Activated naive CD8-positive, alpha-beta T cell treated with anti-CD3 and anti-CD28 coated beads, Interleukin-2, amount 10 ng/mL, durations not matched to agents 7 days and 5 days (primary cell): ENCODE measurements around the gene G0S2. TPM values are rescaled to one million over a fixed set of nuclear protein-coding genes. Genes with fewer than 3 reads are reported as not detected.

Source experiments
- ATAC-seq: fragments of 150-1000 bp; cut with Tn5 transposase; one replicate; pipeline ENCODE4 v1.10.0; 2021; ENCODE audit warnings: low read depth, moderate library complexity
- POLR2A ChIA-PET: fragments of 350-600 bp; sonication (Branson Sonifier 250); formaldehyde crosslinking; loops from one replicate; lab custom pipeline; 2021; ENCODE audit warnings: antibody characterized with exemption; lab: Charles Lee
- DNase-seq: peaks from one replicate; pipeline ENCODE4 v3.0.0; 2021
- H3K27ac Mint-ChIP-seq: one replicate; pipeline ENCODE4 v1.8.0; 2022; ENCODE audit warnings: mild to moderate bottlenecking, mixed read lengths
- H3K27me3 Mint-ChIP-seq: one replicate; pipeline ENCODE4 v1.8.0; 2022; ENCODE audit warnings: mild to moderate bottlenecking, moderate library complexity, mixed read lengths
- H3K36me3 Mint-ChIP-seq: one replicate; pipeline ENCODE4 v1.8.0; 2021; ENCODE audit warnings: mild to moderate bottlenecking, mixed read lengths
- H3K4me1 Mint-ChIP-seq: one replicate; pipeline ENCODE4 v1.8.0; 2021; ENCODE audit warnings: mixed read lengths
- H3K4me3 Mint-ChIP-seq: one replicate; pipeline ENCODE4 v1.8.0; 2022; ENCODE audit warnings: mild to moderate bottlenecking, moderate library complexity, mixed read lengths
- H3K9me3 Mint-ChIP-seq: one replicate; pipeline ENCODE4 v1.8.0; 2021; ENCODE audit warnings: mixed read lengths
- total RNA-seq, 2 experiments: library from RNA; stranded (reverse); gene quantifications; one replicate each; pipeline ENCODE4 v1.2.3, GENCODE V29; 2021

G0S2 gene
- total RNA-seq, 2 experiments from 2014 or later, result 0.37 to 0.47 TPM

GRCh38 chr1:209703834-209704504, 28.8 kb downstream of the G0S2 start:
- DNase-seq (no peak), ATAC-seq (no peak)
- Mint-ChIP-seq H3K36me3 (peaks cover 6% of the 10 kb centered on the region), H3K4me3 (no peak overlapping the region), H3K4me1 (peaks cover 3% of the 10 kb centered on the region), H3K27ac (no peak overlapping the region), H3K9me3 (no peaks in the 10 kb centered on the region), H3K27me3 (no peaks in the 10 kb centered on the region)
- POLR2A ChIA-PET, result interaction anchor here (0.5 kb wide), 1 partner anchor 60 kb away, joined by 3 read pairs; no protein-coding TSS in a partner anchor

- ATAC-seq, result no peak
- Mint-ChIP-seq H3K9me3 (no peaks in the 10 kb centered on the region), H3K4me1 (peaks cover 3% of the 10 kb centered on the region)
Observed at GRCh38 chr1:209704584-209704983, 29.4 kb downstream of the G0S2 start, which contains the start of gene HSD11B1. TSS of gene HSD11B1 (plus strand) at chr1:209704846. CDS start at chr1:209704943, 97 bp downstream.

GRCh38 chr1:209705033-209705598, 29.9 kb downstream of the G0S2 start:
- H3K4me3 Mint-ChIP-seq, result no peak overlapping the region
- peaks cover 6% of the 10 kb centered on the region for H3K36me3 Mint-ChIP-seq
- DNase-seq (no peak), ATAC-seq (no peak)
- POLR2A ChIA-PET, result no interaction called here
- H3K9me3 Mint-ChIP-seq, result no peaks in the 10 kb centered on the region
- H3K27me3 Mint-ChIP-seq, result no peaks in the 10 kb centered on the region
- peaks cover 6% of the 10 kb centered on the region for H3K4me1 Mint-ChIP-seq
- H3K27ac Mint-ChIP-seq, result no peak overlapping the region

More at GRCh38 chr1:209704584-209704983, 29.4 kb downstream of the G0S2 start, which contains the start of gene HSD11B1:
- Mint-ChIP-seq H3K36me3 (peaks cover 6% of the 10 kb centered on the region), H3K27me3 (no peaks in the 10 kb centered on the region), H3K4me3 (no peak within 1 kb of the TSS), H3K27ac (no peak within 1 kb of the TSS)
- POLR2A ChIA-PET, result interaction anchor here (0.5 kb wide), 1 partner anchor 60 kb away, joined by 3 read pairs; no protein-coding TSS in a partner anchor
- DNase-seq, result no peak

GRCh38 chr1:209706622-209707021, 31.4 kb downstream of the G0S2 start:
- peaks cover 2% of the 10 kb centered on the region for H3K36me3 Mint-ChIP-seq
- POLR2A ChIA-PET, result no interaction called here
- H3K4me3 Mint-ChIP-seq, result no peak overlapping the region
- ATAC-seq, result no peak
- H3K27ac Mint-ChIP-seq, result no peak overlapping the region
- peaks cover 6% of the 10 kb centered on the region for H3K4me1 Mint-ChIP-seq
- H3K27me3 Mint-ChIP-seq, result no peaks in the 10 kb centered on the region
- no peaks in the 10 kb centered on the region for H3K9me3 Mint-ChIP-seq
- DNase-seq, result no peak

- H3K4me1 Mint-ChIP-seq, result peaks cover 6% of the 10 kb centered on the region
- no peak overlapping the region for H3K27ac Mint-ChIP-seq
- no peaks in the 10 kb centered on the region for H3K27me3 Mint-ChIP-seq
- no peak overlapping the region for H3K4me3 Mint-ChIP-seq
- H3K36me3 Mint-ChIP-seq, result no peaks in the 10 kb centered on the region
- ATAC-seq, result no peak
- H3K9me3 Mint-ChIP-seq, result no peaks in the 10 kb centered on the region
- no peak for DNase-seq
- POLR2A ChIA-PET, result no interaction called here
Observed at GRCh38 chr1:209707308-209707707, 32.1 kb downstream of the G0S2 start.

GRCh38 chr1:209708297-209708696, 33.1 kb downstream of the G0S2 start:
- no peak overlapping the region for H3K27ac Mint-ChIP-seq
- POLR2A ChIA-PET, result no interaction called here
- H3K36me3 Mint-ChIP-seq, result no peaks in the 10 kb centered on the region
- no peaks in the 10 kb centered on the region for H3K27me3 Mint-ChIP-seq
- peaks cover 6% of the 10 kb centered on the region for H3K4me1 Mint-ChIP-seq
- DNase-seq, result no peak
- no peak overlapping the region for H3K4me3 Mint-ChIP-seq
- no peaks in the 10 kb centered on the region for H3K9me3 Mint-ChIP-seq
- ATAC-seq, result no peak

GRCh38 chr1:209710093-209710492, 34.9 kb downstream of the G0S2 start:
- no peaks in the 10 kb centered on the region for H3K36me3 Mint-ChIP-seq
- POLR2A ChIA-PET, result no interaction called here
- H3K9me3 Mint-ChIP-seq, result no peaks in the 10 kb centered on the region
- DNase-seq (no peak), ATAC-seq (no peak)
- no peak overlapping the region for H3K27ac Mint-ChIP-seq
- H3K4me1 Mint-ChIP-seq, result peaks cover 3% of the 10 kb centered on the region
- H3K27me3 Mint-ChIP-seq, result no peaks in the 10 kb centered on the region
- H3K4me3 Mint-ChIP-seq, result no peak overlapping the region

- no peaks in the 10 kb centered on the region for H3K27me3 Mint-ChIP-seq
- no peaks in the 10 kb centered on the region for H3K9me3 Mint-ChIP-seq
- DNase-seq (no peak), ATAC-seq (no peak)
- peaks cover 3% of the 10 kb centered on the region for H3K4me1 Mint-ChIP-seq
- no peak overlapping the region for H3K4me3 Mint-ChIP-seq
- POLR2A ChIA-PET, result no interaction called here
- no peak overlapping the region for H3K27ac Mint-ChIP-seq
- H3K36me3 Mint-ChIP-seq, result no peaks in the 10 kb centered on the region
Observed at GRCh38 chr1:209710847-209711246, 35.6 kb downstream of the G0S2 start.

GRCh38 chr1:209714338-209714737, 39.1 kb downstream of the G0S2 start:
- Mint-ChIP-seq H3K27me3 (peaks cover 2% of the 10 kb centered on the region), H3K27ac (no peak overlapping the region), H3K4me3 (no peak overlapping the region), H3K4me1 (peaks cover 3% of the 10 kb centered on the region), H3K9me3 (no peaks in the 10 kb centered on the region), H3K36me3 (peaks cover 2% of the 10 kb centered on the region)
- DNase-seq (no peak), ATAC-seq (no peak)
- POLR2A ChIA-PET, result no interaction called here

GRCh38 chr1:209715314-209715713, 40.1 kb downstream of the G0S2 start:
- H3K27ac Mint-ChIP-seq, result no peak overlapping the region
- ATAC-seq, result no peak
- H3K4me1 Mint-ChIP-seq, result no peaks in the 10 kb centered on the region
- H3K36me3 Mint-ChIP-seq, result peaks cover 4% of the 10 kb centered on the region
- POLR2A ChIA-PET, result no interaction called here
- DNase-seq, result no peak
- H3K27me3 Mint-ChIP-seq, result peaks cover 2% of the 10 kb centered on the region
- H3K4me3 Mint-ChIP-seq, result no peak overlapping the region
- no peaks in the 10 kb centered on the region for H3K9me3 Mint-ChIP-seq

- Mint-ChIP-seq H3K9me3 (no peaks in the 10 kb centered on the region), H3K4me1 (no peaks in the 10 kb centered on the region), H3K4me3 (no peak overlapping the region), H3K36me3 (peaks cover 4% of the 10 kb centered on the region), H3K27ac (no peak overlapping the region), H3K27me3 (peaks cover 2% of the 10 kb centered on the region)
- DNase-seq (no peak), ATAC-seq (no peak)
- POLR2A ChIA-PET, result no interaction called here
Observed at GRCh38 chr1:209717818-209718217, 42.6 kb downstream of the G0S2 start.

GRCh38 chr1:209720326-209720725, 45.1 kb downstream of the G0S2 start:
- H3K9me3 Mint-ChIP-seq, result no peaks in the 10 kb centered on the region
- no peak overlapping the region for H3K4me3 Mint-ChIP-seq
- peaks cover 2% of the 10 kb centered on the region for H3K27me3 Mint-ChIP-seq
- H3K27ac Mint-ChIP-seq, result no peak overlapping the region
- POLR2A ChIA-PET, result no interaction called here
- H3K36me3 Mint-ChIP-seq, result peaks cover 4% of the 10 kb centered on the region
- no peak for ATAC-seq
- peaks cover 6% of the 10 kb centered on the region for H3K4me1 Mint-ChIP-seq
- DNase-seq, result no peak

- no peak overlapping the region for H3K27ac Mint-ChIP-seq
- peaks cover 9% of the 10 kb centered on the region for H3K4me1 Mint-ChIP-seq
- H3K27me3 Mint-ChIP-seq, result peaks cover 2% of the 10 kb centered on the region
- ATAC-seq (no peak), DNase-seq (no peak)
- H3K36me3 Mint-ChIP-seq, result peaks cover 4% of the 10 kb centered on the region
- POLR2A ChIA-PET, result interaction anchor here (0.7 kb wide), 1 partner anchor 36 kb away, joined by 3 read pairs; no protein-coding TSS in a partner anchor
- no peaks in the 10 kb centered on the region for H3K9me3 Mint-ChIP-seq
- H3K4me3 Mint-ChIP-seq, result no peak overlapping the region
Observed at GRCh38 chr1:209720826-209721225, 45.6 kb downstream of the G0S2 start.

- ATAC-seq (no peak), DNase-seq (no peak)
- H3K27me3 Mint-ChIP-seq, result no peaks in the 10 kb centered on the region
- no peak overlapping the region for H3K27ac Mint-ChIP-seq
- no peak overlapping the region for H3K4me3 Mint-ChIP-seq
- H3K36me3 Mint-ChIP-seq, result peaks cover 4% of the 10 kb centered on the region
- H3K9me3 Mint-ChIP-seq, result no peaks in the 10 kb centered on the region
- peaks cover 9% of the 10 kb centered on the region for H3K4me1 Mint-ChIP-seq
- POLR2A ChIA-PET, result interaction anchor here (0.7 kb wide), 1 partner anchor 35 kb away, joined by 3 read pairs; no protein-coding TSS in a partner anchor
Observed at GRCh38 chr1:209721323-209721722, 46.1 kb downstream of the G0S2 start.
